Right lobe of liver (tissue), 6 donors: Measurements from ENCODE around the gene TMEM138. TPM values are rescaled to one million over a fixed set of nuclear protein-coding genes. Genes with fewer than 3 reads are reported as not detected.

Experiments
- ATAC-seq, 4 donors: fragments of 200-7000 bp; cut with Tn5 transposase; one replicate each; pipeline ENCODE4 v1.9.1; 2020; ENCODE audit warnings: mild to moderate bottlenecking in 4 of 4, moderate library complexity in 4 of 4
- DNase-seq, 3 donors: peaks; one replicate each; pipeline ENCODE4 v3.0.0-alpha.2; 2020
- H3K27ac ChIP-seq, 3 donors: fragments of 200-600 bp; one replicate each; pipeline ENCODE4 v1.8.0; 2022
- H3K27me3 ChIP-seq, 2 donors: fragments of 200-600 bp; one replicate each; pipeline ENCODE4 v1.8.0; 2022
- H3K36me3 ChIP-seq, 4 donors: fragments of 200-600 bp; sonication (generic) in 1 of 4; one replicate each; pipeline versions ENCODE4 v1.5.1 to v1.8.0; 2017 to 2022; ENCODE audit warnings: control low read depth in 1 of 4
- H3K4me1 ChIP-seq, 4 donors: fragments of 200-600 bp; sonication (generic) in 1 of 4; one replicate each; pipeline versions ENCODE4 v1.5.1 to v1.8.0; 2017 to 2022; ENCODE audit warnings: control low read depth in 1 of 4
- H3K4me3 ChIP-seq, 3 donors: fragments of 200-600 bp; one replicate each; pipeline ENCODE4 v1.8.0; 2022
- H3K9me3 ChIP-seq, 4 donors: fragments of 200-600 bp; sonication (generic) in 1 of 4; one replicate each; pipeline versions ENCODE4 v1.5.1 to v1.8.0; 2017 to 2022; ENCODE audit warnings: control low read depth in 1 of 4
- CTCF ChIP-seq, 4 donors: fragments of 200-600 bp in 3 of 4; fragments of 450-650 bp in 1 of 4; IDR thresholded peaks; one replicate each; pipeline versions ENCODE4 v1.5.1 to v1.8.0; 2016 to 2022; ENCODE audit warnings: antibody characterized with exemption in 4 of 4, mild to moderate bottlenecking in 2 of 4
- POLR2A ChIP-seq: fragments of 450-650 bp; IDR thresholded peaks from one replicate; pipeline ENCODE4 v1.6.1; 2017; ENCODE audit warnings: antibody characterized with exemption, mild to moderate bottlenecking
- WGBS: methylation state at CpG from one replicate; pipeline ENCODE4 v1.1.6; 2018; ENCODE audit warnings: low coverage, low lambda C conversion rate; ENCODE audit not compliant: insufficient coverage; ENCODE audit errors: missing lambda C conversion rate; 5-methylcytosine and 5-hydroxymethylcytosine counted together
- intact Hi-C, 2 donors: fragments of 100-400 bp; cut with DNase I; formaldehyde crosslinking; loops; one replicate each; pipeline versions ENCODE4 v1.11.2 to v1.14.1; 2022
- total RNA-seq, 6 experiments: library from RNA; depleted of rRNA in 2 of 6; stranded (reverse); fragments of >200 nt in 2 of 6; fragmentation: NEBNext Ultra II Directional in 3 of 6; extraction: Animal tissue kit (Norgen Biotek cat#: 25700) in 3 of 6; gene quantifications; one replicate each; pipeline versions ENCODE4 v1.1.0 to v1.2.4, GENCODE V29; 2016 to 2023
- donor health status: DM: no; HTN: yes; CAD: no.
- donor health status: DM: no; HTN: no; CAD: no.
- donor health status: DM: no; HTN: no; CAD: no.
- donor health status: DM: no; HTN: yes; CAD: no.
- donor health status: DM: no; HTN: yes; CAD: no.

TMEM138 gene
- total RNA-seq, 6 experiments from 2014 or later, result 18.2 to 41.0 (median 26.4) TPM

GRCh38 chr11:61347916-61348461 lies 14.2 kb upstream of the TMEM138 start:
- no peak for TF ChIP-seq POLR2A
- no peak for TF ChIP-seq CTCF (IDR thresholded peaks at IDR 0.05)
- H3K36me3 ChIP-seq, result peaks cover 0 to 26% (median 8%) of the 10 kb centered on the region in 4 donors
- DNase-seq (peak; percentile 64 to 71 (median 67)), ATAC-seq (peak; percentile 59 to 82 (median 72))
- H3K9me3 ChIP-seq, result no peaks in the 10 kb centered on the region
- H3K27ac ChIP-seq, result peak overlapping the region in 1 of 3 donors; percentile 8
- peaks cover 0 to 8% (median 0%) of the 10 kb centered on the region in 4 donors for H3K4me1 ChIP-seq
- WGBS, result 11% methylated on average over 9 of the region's 11 CpGs
- no peaks in the 10 kb centered on the region for H3K27me3 ChIP-seq
- intact Hi-C loops, result no loop called here
- H3K4me3 ChIP-seq, result no peak overlapping the region

- Histone ChIP-seq H3K4me3 (no peak overlapping the region), H3K36me3 (peaks cover 0 to 17% (median 2%) of the 10 kb centered on the region in 4 donors), H3K27me3 (no peaks in the 10 kb centered on the region), H3K9me3 (no peaks in the 10 kb centered on the region), H3K4me1 (peaks cover 0 to 19% (median 0%) of the 10 kb centered on the region in 4 donors), H3K27ac (no peak overlapping the region)
- 60% methylated on average over 1 of the region's 12 CpGs for WGBS
- DNase-seq, result no peak
- peak in 1 of 4 donors; percentile 3 for ATAC-seq
- no peak for TF ChIP-seq POLR2A
- no peak for TF ChIP-seq CTCF (IDR thresholded peaks at IDR 0.05)
- intact Hi-C loops, result no loop called here
These were observed 12.9 kb upstream of the TMEM138 start for GRCh38 chr11:61349189-61349751.

GRCh38 chr11:61349916-61350315 lies 12.3 kb upstream of the TMEM138 start:
- 94% methylated on average over 4 of the region's 10 CpGs for WGBS
- H3K27ac ChIP-seq, result no peak overlapping the region

GRCh38 chr11:61350336-61350735 lies 11.8 kb upstream of the TMEM138 start:
- intact Hi-C loops, result no loop called here

More at GRCh38 chr11:61349916-61350315, 12.3 kb upstream of the TMEM138 start:
- no peak for DNase-seq
- ATAC-seq, result no peak
- Histone ChIP-seq H3K4me1 (peaks cover 0 to 20% (median 0%) of the 10 kb centered on the region in 4 donors), H3K27me3 (no peaks in the 10 kb centered on the region), H3K4me3 (no peak overlapping the region), H3K9me3 (no peaks in the 10 kb centered on the region), H3K36me3 (peaks cover 0 to 17% (median 2%) of the 10 kb centered on the region in 4 donors)
- TF ChIP-seq POLR2A (no peak), CTCF (IDR thresholded peaks at IDR 0.05) (no peak)
- intact Hi-C loops, result no loop called here

More at GRCh38 chr11:61350336-61350735, 11.8 kb upstream of the TMEM138 start:
- H3K4me3 ChIP-seq, result no peak overlapping the region
- H3K27ac ChIP-seq, result no peak overlapping the region
- DNase-seq, result no peak
- H3K27me3 ChIP-seq, result no peaks in the 10 kb centered on the region
- peaks cover 0 to 17% (median 2%) of the 10 kb centered on the region in 4 donors for H3K36me3 ChIP-seq
- H3K4me1 ChIP-seq, result peaks cover 0 to 20% (median 0%) of the 10 kb centered on the region in 4 donors
- no peak for ATAC-seq
- no CpG with 5 or more reads among the region's 1 CpG for WGBS
- no peaks in the 10 kb centered on the region for H3K9me3 ChIP-seq
- TF ChIP-seq POLR2A, result no peak
- no peak for TF ChIP-seq CTCF (IDR thresholded peaks at IDR 0.05)
